Prostate gland (tissue), 2 donors: ENCODE results near the gene GRIN3B.

ENCODE experiments used
- POLR2A ChIP-seq: fragments of 450-650 bp; IDR thresholded peaks from one replicate; pipeline ENCODE4 v1.6.1; 2016; ENCODE audit warnings: antibody characterized with exemption, mild to moderate bottlenecking
- POLR2AphosphoS5 ChIP-seq: sonication (generic); formaldehyde crosslinking; IDR thresholded peaks from one replicate; pipeline ENCODE4 v1.6.1; 2017; ENCODE audit warnings: antibody characterized with exemption
- TF ChIP-seq, protein P1 (sequence below), 4 experiments: fragments of 200-600 bp in 2 of 4; fragments of 450-650 bp in 2 of 4; sonication (generic) in 2 of 4; IDR thresholded peaks; 1 replicate in 3 of 4; 2 replicates in 1 of 4; pipeline ENCODE4 v1.5.1; 2016 to 2019; ENCODE audit warnings: antibody characterized with exemption in 4 of 4, mild to moderate bottlenecking in 2 of 4, moderate library complexity in 2 of 4

DNA sequence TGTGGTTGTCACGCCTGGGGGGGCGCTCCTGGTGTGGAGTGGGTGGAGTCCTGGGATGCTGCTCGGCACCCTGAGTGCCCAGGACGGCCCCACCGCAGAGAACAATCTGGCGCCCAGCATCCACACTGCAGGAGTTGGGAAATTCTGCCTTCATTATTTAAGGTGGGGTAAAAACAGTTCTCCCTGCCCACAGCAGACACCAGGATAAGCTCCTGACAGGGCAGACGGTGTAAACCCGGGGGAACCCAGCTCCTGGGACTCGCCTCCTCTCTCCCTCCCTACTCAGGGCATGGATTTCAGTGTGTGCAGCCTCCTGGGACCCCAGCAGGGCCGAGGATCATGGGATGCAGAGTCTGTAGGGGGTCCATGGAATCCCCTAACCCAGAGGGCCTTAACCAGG, 23.7 kb upstream of the GRIN3B start:
- TF ChIP-seq POLR2A (no peak), POLR2AphosphoS5 (no peak)
- TF ChIP-seq, protein P1, sequence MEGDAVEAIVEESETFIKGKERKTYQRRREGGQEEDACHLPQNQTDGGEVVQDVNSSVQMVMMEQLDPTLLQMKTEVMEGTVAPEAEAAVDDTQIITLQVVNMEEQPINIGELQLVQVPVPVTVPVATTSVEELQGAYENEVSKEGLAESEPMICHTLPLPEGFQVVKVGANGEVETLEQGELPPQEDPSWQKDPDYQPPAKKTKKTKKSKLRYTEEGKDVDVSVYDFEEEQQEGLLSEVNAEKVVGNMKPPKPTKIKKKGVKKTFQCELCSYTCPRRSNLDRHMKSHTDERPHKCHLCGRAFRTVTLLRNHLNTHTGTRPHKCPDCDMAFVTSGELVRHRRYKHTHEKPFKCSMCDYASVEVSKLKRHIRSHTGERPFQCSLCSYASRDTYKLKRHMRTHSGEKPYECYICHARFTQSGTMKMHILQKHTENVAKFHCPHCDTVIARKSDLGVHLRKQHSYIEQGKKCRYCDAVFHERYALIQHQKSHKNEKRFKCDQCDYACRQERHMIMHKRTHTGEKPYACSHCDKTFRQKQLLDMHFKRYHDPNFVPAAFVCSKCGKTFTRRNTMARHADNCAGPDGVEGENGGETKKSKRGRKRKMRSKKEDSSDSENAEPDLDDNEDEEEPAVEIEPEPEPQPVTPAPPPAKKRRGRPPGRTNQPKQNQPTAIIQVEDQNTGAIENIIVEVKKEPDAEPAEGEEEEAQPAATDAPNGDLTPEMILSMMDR (IDR thresholded peaks at IDR 0.05), result no peak
